MCF 10A (cell line): ENCODE results near the gene TMEM170B. TPM values are rescaled to one million over a fixed set of nuclear protein-coding genes. Genes with fewer than 3 reads are reported as not detected.

Experiments used
- BruUV-seq: library from RNA; stranded (reverse); fragments of 400-500 nt; replicated peaks from 2 replicates; lab custom pipeline; 2021; lab: Mats Ljungman, UMichigan
- CTCF ChIA-PET: fragments of 300-600 bp; sonication (Branson Sonifier 250); formaldehyde crosslinking; extraction: SDS; loops from one replicate; lab custom pipeline; 2021; ENCODE audit warnings: antibody characterized with exemption, inconsistent platforms; lab: Yijun Ruan, JAX
- POLR2A ChIA-PET: fragments of 300-600, 350-650 bp; sonication (Branson Sonifier 250); formaldehyde crosslinking; extraction: SDS; loops from one replicate; lab custom pipeline; 2020; ENCODE audit warnings: antibody characterized with exemption, inconsistent platforms; lab: Yijun Ruan, JAX
- DNase-seq: peaks from one replicate; pipeline ENCODE4 v3.0.0-alpha.2; 2018; ENCODE audit not compliant: unreplicated experiment
- H3K27ac Mint-ChIP-seq: one replicate; pipeline ENCODE4 v1.8.0; 2022; ENCODE audit warnings: mild to moderate bottlenecking, low read depth, mixed read lengths; ENCODE audit not compliant: unreplicated experiment
- H3K27me3 Mint-ChIP-seq: one replicate; pipeline ENCODE4 v1.8.0; 2022; ENCODE audit warnings: mixed read lengths; ENCODE audit not compliant: insufficient read depth, unreplicated experiment
- H3K36me3 Mint-ChIP-seq: one replicate; pipeline ENCODE4 v1.8.0; 2022; ENCODE audit warnings: mild to moderate bottlenecking, moderate library complexity, mixed read lengths; ENCODE audit not compliant: insufficient read depth, unreplicated experiment
- H3K4me1 Mint-ChIP-seq: one replicate; pipeline ENCODE4 v1.8.0; 2022; ENCODE audit warnings: mixed read lengths; ENCODE audit not compliant: insufficient read depth, unreplicated experiment
- H3K4me3 Mint-ChIP-seq: one replicate; pipeline ENCODE4 v1.8.0; 2022; ENCODE audit warnings: mild to moderate bottlenecking, moderate library complexity, mixed read lengths; ENCODE audit not compliant: unreplicated experiment
- H3K9me3 Mint-ChIP-seq: one replicate; pipeline ENCODE4 v1.8.0; 2022; ENCODE audit warnings: mixed read lengths; ENCODE audit not compliant: unreplicated experiment
- CTCF ChIP-seq: fragments of 200-600 bp; IDR thresholded peaks from one replicate; pipeline ENCODE4 v1.8.0; 2022; ENCODE audit warnings: antibody characterized with exemption, mild to moderate bottlenecking; ENCODE audit not compliant: unreplicated experiment
- intact Hi-C: fragments of 100-400 bp; cut with micrococcal nuclease; formaldehyde crosslinking; loops from 2 replicates; pipeline ENCODE4 v1.14.1; 2022
- total RNA-seq: library from RNA; stranded (reverse); gene quantifications from 2 replicates; pipeline ENCODE4 v1.2.3, GENCODE V29; 2022

TMEM170B gene
- total RNA-seq, 1 experiment from 2014 or later: 0.70 TPM

- DNase-seq: no peak
Measured at GRCh38 chr6:11495565-11496145, 41.9 kb upstream of the TMEM170B start.

GRCh38 chr6:11496152-11497060 is 41.1 kb upstream of the TMEM170B start:
- H3K9me3 Mint-ChIP-seq: no peaks in the 10 kb centered on the region
- H3K27me3 Mint-ChIP-seq: no peaks in the 10 kb centered on the region
- H3K27ac Mint-ChIP-seq: no peak overlapping the region
- H3K4me1 Mint-ChIP-seq: peaks cover 6% of the 10 kb centered on the region
- no peak overlapping the region for H3K4me3 Mint-ChIP-seq
- intact Hi-C loops: loop anchor here (1.0 kb wide), 7 partner anchors 178 to 545 kb away; partner anchors contain the start of gene NEDD9
- no peaks in the 10 kb centered on the region for H3K36me3 Mint-ChIP-seq
- BruUV-seq: no TSS peak
- POLR2A ChIA-PET: interaction anchor here (0.6 to 4.6 kb wide), 7 partner anchors 11 to 545 kb away, joined by 3 to 33 read pairs (median 3); partner anchors contain the start of gene SMIM13
- peak; percentile 87 for DNase-seq
- CTCF ChIA-PET: interaction anchor here (0.6 to 6.8 kb wide), 104 partner anchors 9 to 1692 kb away, joined by 3 to 114 read pairs (median 4); partner anchors contain the start of gene SMIM13
- peak; percentile 95 for TF ChIP-seq CTCF

More at GRCh38 chr6:11495565-11496145, 41.9 kb upstream of the TMEM170B start:
- H3K4me1 Mint-ChIP-seq: peaks cover 6% of the 10 kb centered on the region
- no peak overlapping the region for H3K4me3 Mint-ChIP-seq
- ChIA-PET CTCF (interaction anchor here (0.6 to 6.8 kb wide), 67 partner anchors 9 to 1216 kb away, joined by 3 to 114 read pairs (median 4); partner anchors contain the start of gene SMIM13), POLR2A (interaction anchor here (0.6 to 4.6 kb wide), 4 partner anchors 12 to 352 kb away, joined by 3 to 33 read pairs (median 4); no protein-coding TSS in a partner anchor)
- intact Hi-C loops: loop anchor here (1.0 kb wide), 7 partner anchors 177 to 544 kb away; partner anchors contain the start of gene NEDD9
- H3K9me3 Mint-ChIP-seq: no peaks in the 10 kb centered on the region
- H3K27ac Mint-ChIP-seq: peak overlapping the region; percentile 31
- BruUV-seq: no TSS peak
- H3K27me3 Mint-ChIP-seq: no peaks in the 10 kb centered on the region
- H3K36me3 Mint-ChIP-seq: no peaks in the 10 kb centered on the region
- no peak for TF ChIP-seq CTCF

GRCh38 chr6:11497107-11497506 is 40.4 kb upstream of the TMEM170B start:
- no peaks in the 10 kb centered on the region for H3K9me3 Mint-ChIP-seq
- no TSS peak for BruUV-seq
- POLR2A ChIA-PET: interaction anchor here (0.7 to 4.6 kb wide), 7 partner anchors 264 to 546 kb away, joined by 3 to 33 read pairs (median 3); partner anchors contain the start of gene SMIM13
- CTCF ChIA-PET: interaction anchor here (0.6 to 6.8 kb wide), 65 partner anchors 8 to 695 kb away, joined by 3 to 114 read pairs (median 4); partner anchors contain the start of gene SMIM13
- peaks cover 6% of the 10 kb centered on the region for H3K4me1 Mint-ChIP-seq
- H3K4me3 Mint-ChIP-seq: no peak overlapping the region
- intact Hi-C loops: no loop called here
- H3K27me3 Mint-ChIP-seq: no peaks in the 10 kb centered on the region
- no peaks in the 10 kb centered on the region for H3K36me3 Mint-ChIP-seq
- no peak for DNase-seq
- no peak overlapping the region for H3K27ac Mint-ChIP-seq
- no peak for TF ChIP-seq CTCF
